T-helper 1 cell treated with Interleukin-12 subunit alpha and Interleukin-12 subunit beta and Interleukin-4 antibody, amounts not matched to agents 30 μg/mL and 1 μg/mL, for 36 hours (primary cell): ENCODE measurements around the gene CXCL11.
"Not testable (repeated sequence)": the region's sequence is repeated elsewhere in the genome, so short reads cannot be mapped to it uniquely, and the experiment has no call there.

ENCODE experiments used
- H3K27ac Mint-ChIP-seq: one replicate; pipeline ENCODE4 v1.8.0; 2021; ENCODE audit warnings: mild to moderate bottlenecking, mixed read lengths
- H3K27me3 Mint-ChIP-seq: one replicate; pipeline ENCODE4 v1.8.0; 2021; ENCODE audit warnings: low read depth, mixed read lengths
- H3K36me3 Mint-ChIP-seq: one replicate; pipeline ENCODE4 v1.8.0; 2021; ENCODE audit warnings: low read depth, mixed read lengths
- H3K4me1 Mint-ChIP-seq: one replicate; pipeline ENCODE4 v1.8.0; 2021; ENCODE audit warnings: low read depth, mixed read lengths
- H3K4me3 Mint-ChIP-seq: one replicate; pipeline ENCODE4 v1.8.0; 2021; ENCODE audit warnings: mild to moderate bottlenecking, moderate library complexity, mixed read lengths
- H3K9me3 Mint-ChIP-seq: one replicate; pipeline ENCODE4 v1.8.0; 2021; ENCODE audit warnings: mixed read lengths

Gene CXCL11

GRCh38 chr4:76001700-76002099 is 34.2 kb downstream of the CXCL11 start:
- Mint-ChIP-seq H3K36me3 (no peaks in the 10 kb centered on the region), H3K4me3 (no peak overlapping the region), H3K4me1 (peaks cover 13% of the 10 kb centered on the region), H3K27me3 (no peaks in the 10 kb centered on the region), H3K9me3 (no peaks in the 10 kb centered on the region), H3K27ac (no peak overlapping the region)

- Mint-ChIP-seq H3K9me3 (no peaks in the 10 kb centered on the region), H3K4me1 (peaks cover 16% of the 10 kb centered on the region), H3K36me3 (no peaks in the 10 kb centered on the region), H3K4me3 (no peak overlapping the region), H3K27me3 (no peaks in the 10 kb centered on the region), H3K27ac (no peak overlapping the region)
Measured at GRCh38 chr4:76000279-76000678, 35.6 kb downstream of the CXCL11 start.

- not testable (repeated sequence) for H3K36me3 Mint-ChIP-seq, H3K9me3 Mint-ChIP-seq, H3K4me3 Mint-ChIP-seq, H3K27ac Mint-ChIP-seq, H3K27me3 Mint-ChIP-seq
- peaks cover 12% of the 10 kb centered on the region for H3K4me1 Mint-ChIP-seq
Measured at GRCh38 chr4:75998525-75999147, 37.2 kb downstream of the CXCL11 start.

- Mint-ChIP-seq H3K27me3 (peaks cover 3% of the 10 kb centered on the region), H3K4me3 (no peak overlapping the region), H3K36me3 (no peaks in the 10 kb centered on the region), H3K4me1 (peaks cover 9% of the 10 kb centered on the region), H3K27ac (no peak overlapping the region), H3K9me3 (no peaks in the 10 kb centered on the region)
Measured at GRCh38 chr4:75997946-75998345, 37.9 kb downstream of the CXCL11 start.

GRCh38 chr4:75997081-75997480 is 38.8 kb downstream of the CXCL11 start:
- Mint-ChIP-seq H3K27ac (no peak overlapping the region), H3K27me3 (peaks cover 3% of the 10 kb centered on the region), H3K4me1 (peaks cover 4% of the 10 kb centered on the region), H3K36me3 (no peaks in the 10 kb centered on the region), H3K4me3 (no peak overlapping the region), H3K9me3 (no peaks in the 10 kb centered on the region)

- Mint-ChIP-seq H3K27ac (no peak overlapping the region), H3K36me3 (no peaks in the 10 kb centered on the region), H3K27me3 (peaks cover 3% of the 10 kb centered on the region), H3K4me3 (no peak overlapping the region), H3K4me1 (peaks cover 6% of the 10 kb centered on the region), H3K9me3 (no peaks in the 10 kb centered on the region)
Measured at GRCh38 chr4:75995727-75996126, 40.1 kb downstream of the CXCL11 start.

- Mint-ChIP-seq H3K4me1 (peaks cover 27% of the 10 kb centered on the region), H3K36me3 (peaks cover 7% of the 10 kb centered on the region)
Measured at GRCh38 chr4:75992462-75992861, 43.4 kb downstream of the CXCL11 start.

GRCh38 chr4:75989846-75990528 is 45.9 kb downstream of the CXCL11 start:
- Mint-ChIP-seq H3K9me3 (no peaks in the 10 kb centered on the region), H3K27ac (peak overlapping the region; percentile 82), H3K36me3 (peaks cover 9% of the 10 kb centered on the region), H3K27me3 (peaks cover 3% of the 10 kb centered on the region), H3K4me3 (peak overlapping the region; percentile 91), H3K4me1 (peaks cover 24% of the 10 kb centered on the region)

More at GRCh38 chr4:75992462-75992861, 43.4 kb downstream of the CXCL11 start:
- Mint-ChIP-seq H3K27ac (no peak overlapping the region), H3K27me3 (peaks cover 3% of the 10 kb centered on the region), H3K4me3 (no peak overlapping the region), H3K9me3 (no peaks in the 10 kb centered on the region)

- Mint-ChIP-seq H3K36me3 (peaks cover 27% of the 10 kb centered on the region), H3K4me3 (no peak overlapping the region), H3K27ac (no peak overlapping the region), H3K9me3 (no peaks in the 10 kb centered on the region), H3K27me3 (no peaks in the 10 kb centered on the region), H3K4me1 (peaks cover 24% of the 10 kb centered on the region)
Measured at GRCh38 chr4:75985116-75985515, 50.8 kb downstream of the CXCL11 start.
